ENCODE measurements around the gene ARHGAP6.

ARHGAP6 gene

DNA sequence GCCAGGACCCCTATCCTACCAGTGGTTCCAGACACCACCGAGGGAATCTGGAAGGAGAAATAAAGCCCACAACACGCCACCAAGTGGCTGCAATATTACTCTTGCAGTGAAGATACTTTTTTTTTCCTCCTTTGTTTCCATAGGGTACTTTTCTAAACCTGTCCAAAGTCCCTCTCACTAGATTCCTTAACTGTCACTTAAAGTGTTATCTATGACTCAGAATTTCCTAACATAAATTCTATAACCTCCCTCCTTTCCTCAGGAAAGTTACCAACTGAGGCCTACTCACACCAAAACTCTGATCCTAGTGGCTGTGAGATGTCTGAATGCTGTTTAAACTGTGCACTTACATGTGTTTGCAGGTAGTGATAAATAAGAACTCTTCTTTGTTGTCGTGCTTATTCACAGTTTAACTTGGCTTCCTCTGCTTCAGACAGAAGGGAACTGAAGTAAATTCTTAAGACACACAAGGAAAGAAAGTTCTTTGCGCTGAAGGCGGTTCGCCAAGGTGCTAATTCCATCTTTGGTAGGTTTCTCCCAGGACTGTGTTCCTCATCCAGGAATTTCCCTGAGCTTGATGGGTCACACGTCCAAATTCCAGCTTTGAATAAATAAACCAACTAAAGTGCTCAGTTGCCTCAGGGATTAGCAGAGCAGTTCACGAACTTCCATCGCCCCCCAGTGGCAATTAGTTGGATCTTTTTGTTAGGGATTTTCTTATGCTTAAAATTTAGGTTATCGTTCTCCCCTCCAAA, 565.3 kb downstream of the ARHGAP6 start:
- no peak overlapping the region for H3K4me3 Mint-ChIP-seq
- H3K27me3 Mint-ChIP-seq, result no peaks in the 10 kb centered on the region
- H3K4me1 Mint-ChIP-seq (ENCODE audit: low read depth), result peaks cover 2% of the 10 kb centered on the region
- H3K27ac Mint-ChIP-seq, result no peak overlapping the region
- no peaks in the 10 kb centered on the region for H3K9me3 Mint-ChIP-seq
- no peaks in the 10 kb centered on the region for H3K36me3 Mint-ChIP-seq (ENCODE audit: low read depth)

DNA sequence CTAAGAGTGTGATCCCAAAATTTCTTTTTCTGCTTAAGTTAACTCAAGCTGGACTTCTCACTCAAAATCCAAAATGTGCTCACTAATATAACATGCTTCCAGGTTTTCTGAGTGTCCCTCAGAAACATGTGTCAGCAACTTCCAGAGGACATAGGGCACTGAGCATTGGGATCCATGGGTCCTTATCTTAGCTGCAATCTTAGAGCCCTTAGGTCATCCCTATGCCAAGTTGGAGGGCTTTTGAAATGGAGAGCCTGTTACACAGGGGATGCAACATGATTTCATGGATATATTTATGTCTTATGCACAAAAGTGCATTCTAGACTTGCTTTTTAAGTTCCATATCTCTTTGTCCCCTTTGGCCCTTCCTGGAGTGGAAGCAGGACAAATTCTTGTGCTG, 566.3 kb downstream of the ARHGAP6 start:
- no peak overlapping the region for H3K27ac Mint-ChIP-seq
- peaks cover 2% of the 10 kb centered on the region for H3K4me1 Mint-ChIP-seq (ENCODE audit: low read depth)
- H3K4me3 Mint-ChIP-seq, result no peak overlapping the region
- no peaks in the 10 kb centered on the region for H3K9me3 Mint-ChIP-seq
- H3K36me3 Mint-ChIP-seq (ENCODE audit: low read depth), result no peaks in the 10 kb centered on the region
- no peaks in the 10 kb centered on the region for H3K27me3 Mint-ChIP-seq

DNA sequence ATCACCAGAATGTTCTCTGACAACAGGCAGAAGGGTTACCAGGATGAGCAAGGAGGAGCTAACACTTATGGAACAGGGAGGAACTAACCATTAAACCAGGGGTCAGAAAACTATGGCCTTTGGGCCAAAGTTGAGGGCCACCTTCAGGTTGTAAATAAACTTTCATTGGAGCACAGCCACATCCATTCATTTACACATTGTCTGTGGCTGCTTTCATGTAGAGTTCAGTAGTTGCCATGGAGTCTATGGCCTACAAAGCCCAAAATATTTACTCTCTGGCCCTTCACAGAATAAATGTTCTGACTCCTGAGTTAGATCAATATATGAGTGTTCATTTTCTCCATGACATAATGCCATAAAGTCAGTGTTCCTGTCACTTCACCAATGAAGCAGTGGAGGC, 567.8 kb downstream of the ARHGAP6 start:
- H3K36me3 Mint-ChIP-seq (ENCODE audit: low read depth), result no peaks in the 10 kb centered on the region
- no peak overlapping the region for H3K4me3 Mint-ChIP-seq
- no peaks in the 10 kb centered on the region for H3K27me3 Mint-ChIP-seq
- H3K9me3 Mint-ChIP-seq, result no peaks in the 10 kb centered on the region
- no peak overlapping the region for H3K27ac Mint-ChIP-seq
- no peaks in the 10 kb centered on the region for H3K4me1 Mint-ChIP-seq (ENCODE audit: low read depth)

DNA sequence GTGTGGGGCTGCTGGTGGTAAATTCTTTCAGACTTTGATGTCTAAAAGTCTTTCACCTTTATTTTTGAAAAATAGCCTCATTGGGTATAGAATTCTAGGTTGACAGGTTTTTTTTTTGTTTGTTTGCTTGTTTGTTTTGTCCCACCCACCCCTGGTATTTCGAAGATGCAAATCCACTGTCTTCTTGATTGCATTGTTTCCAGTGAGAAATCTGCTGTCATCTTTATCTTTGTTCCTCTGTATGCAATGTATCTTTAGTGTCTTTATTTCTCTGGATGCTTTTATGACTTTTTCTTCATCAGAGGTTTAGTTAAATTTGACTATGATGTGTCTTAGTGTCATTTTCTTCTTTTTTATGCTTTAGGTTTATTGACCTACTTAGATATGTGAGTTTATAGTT, 575.9 kb downstream of the ARHGAP6 start:
- Mint-ChIP-seq H3K27ac (no peak overlapping the region), H3K36me3 (ENCODE audit: low read depth) (no peaks in the 10 kb centered on the region), H3K27me3 (no peaks in the 10 kb centered on the region), H3K4me3 (no peak overlapping the region), H3K9me3 (peaks cover 12% of the 10 kb centered on the region), H3K4me1 (ENCODE audit: low read depth) (no peaks in the 10 kb centered on the region)

All from stimulated activated naive CD8-positive, alpha-beta T cell treated with anti-CD3 and anti-CD28 coated beads, Interleukin-15, Interleukin-2, amounts not matched to agents 100 ng/mL and 50 ng/mL, for 24 hours (primary cell).